ENCODE results near the gene EYS.
"Not testable (repeated sequence)": the region's sequence is repeated elsewhere in the genome, so short reads cannot be mapped to it uniquely, and the experiment has no call there.

The EYS gene

DNA sequence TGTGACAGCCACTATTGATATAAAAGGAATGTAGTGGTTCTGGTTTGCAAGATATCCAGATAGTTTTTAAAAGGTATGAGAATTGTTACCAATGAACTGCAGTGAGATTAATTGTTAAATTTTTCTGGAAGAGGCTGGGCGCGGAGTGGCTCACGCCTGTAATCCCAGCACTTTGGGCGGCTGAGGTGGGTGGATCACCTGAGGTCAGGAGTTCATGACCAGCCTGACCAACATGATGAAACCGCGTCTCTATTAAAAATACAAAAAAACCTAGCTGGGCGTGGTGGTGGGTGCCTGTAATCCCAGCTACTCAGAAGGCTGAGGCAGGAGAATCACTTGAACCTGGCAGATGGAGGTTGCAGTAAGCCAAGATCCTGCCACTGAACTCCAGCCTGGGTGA, 1906.6 kb downstream of the EYS start:
- not testable (repeated sequence) for DNase-seq

DNA sequence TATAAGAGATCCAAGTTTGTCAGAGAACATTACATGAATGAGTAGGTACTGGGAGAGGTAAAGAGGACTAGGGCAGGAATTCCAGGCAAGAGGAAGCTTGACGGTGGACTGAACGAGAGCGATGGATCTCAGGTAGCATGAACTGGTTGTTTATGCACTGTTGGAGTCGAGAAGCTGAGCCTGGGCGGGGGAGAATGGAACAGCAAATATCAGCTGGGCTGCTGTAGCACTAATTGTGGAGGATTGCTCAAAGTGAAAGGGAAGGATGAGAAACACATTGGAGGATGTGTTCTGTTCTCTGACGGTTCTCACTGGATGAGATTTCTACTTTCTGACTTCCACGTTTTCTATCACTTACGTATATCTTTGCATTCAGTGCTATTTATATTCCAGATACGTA, 1907.2 kb downstream of the EYS start:
- no peak for DNase-seq

DNA sequence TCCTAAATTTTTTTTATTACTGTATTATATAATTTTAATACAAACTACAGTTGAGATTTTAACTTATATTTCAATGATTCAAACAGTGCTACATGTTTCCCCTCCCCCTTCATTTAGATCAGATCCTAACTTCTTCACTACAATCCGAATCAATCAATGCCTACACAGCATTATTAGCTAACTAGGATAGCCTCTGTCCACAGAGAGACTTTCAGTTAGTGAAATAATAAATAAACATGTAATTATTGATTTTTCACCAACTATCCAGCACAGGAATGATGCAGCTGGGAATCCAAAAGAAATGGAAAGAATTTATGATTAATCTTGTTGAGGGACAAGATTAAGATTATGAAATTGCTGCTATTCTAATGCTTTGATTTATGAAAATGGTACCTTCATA, 1907.7 kb downstream of the EYS start:
- no peak for DNase-seq

DNA sequence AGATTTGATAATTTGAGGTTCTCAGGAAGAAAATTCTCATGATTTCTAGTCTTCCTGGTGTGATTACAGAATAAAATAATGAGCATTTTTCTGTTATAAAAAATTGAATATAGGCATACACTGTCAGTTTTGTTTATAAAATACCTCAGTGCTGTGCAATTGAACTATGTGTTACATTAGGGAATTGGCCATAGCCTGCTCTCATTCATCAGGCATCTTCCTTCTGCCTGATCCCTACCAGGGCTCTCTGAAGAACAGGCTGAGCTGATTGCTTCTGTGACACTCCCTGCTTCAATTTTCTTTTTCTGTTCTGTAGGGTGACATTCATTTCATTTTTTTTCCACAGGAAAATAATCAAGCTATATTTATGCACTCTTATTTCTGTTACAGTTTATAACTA, 1908.6 kb downstream of the EYS start:
- DNase-seq = no peak

DNA sequence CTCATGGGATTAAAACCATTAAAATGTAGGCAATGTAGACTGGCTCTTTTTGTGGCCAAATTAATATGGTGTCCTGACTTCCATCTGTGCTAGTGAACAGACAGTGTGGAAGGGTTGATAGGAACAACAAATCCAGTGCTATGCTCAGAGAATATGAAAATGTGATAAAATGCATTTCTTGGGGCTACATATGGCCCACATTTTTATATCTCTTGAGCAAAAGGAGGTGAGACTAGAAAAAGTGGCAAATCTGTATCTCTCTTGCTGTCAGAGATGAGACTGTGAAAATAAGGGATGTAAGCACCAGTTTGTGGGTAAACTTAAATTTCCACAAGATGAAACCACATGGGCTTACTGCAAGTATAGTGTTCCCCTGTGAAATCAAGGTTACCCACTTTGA, 1909.3 kb downstream of the EYS start:
- DNase-seq = no peak

DNA sequence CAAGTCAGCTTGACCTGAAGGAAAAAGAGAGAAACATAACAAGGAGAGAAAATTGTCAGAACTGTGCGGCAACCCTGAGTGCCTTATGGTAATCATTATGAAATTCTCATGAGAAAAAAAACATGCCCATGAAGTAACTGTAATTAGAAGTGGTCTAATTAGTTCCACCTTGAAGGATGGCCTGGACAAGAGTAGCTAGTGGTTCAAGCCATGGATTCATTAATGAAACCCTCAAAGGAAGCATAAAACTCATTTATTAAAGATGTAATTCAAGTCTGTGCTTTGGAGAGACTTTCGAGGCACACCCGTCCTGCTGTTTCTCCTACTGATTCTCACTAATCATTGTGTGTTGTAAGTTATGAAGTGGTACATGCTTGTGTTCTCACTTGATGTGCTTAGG, 1911.2 kb downstream of the EYS start:
- DNase-seq = no peak

DNA sequence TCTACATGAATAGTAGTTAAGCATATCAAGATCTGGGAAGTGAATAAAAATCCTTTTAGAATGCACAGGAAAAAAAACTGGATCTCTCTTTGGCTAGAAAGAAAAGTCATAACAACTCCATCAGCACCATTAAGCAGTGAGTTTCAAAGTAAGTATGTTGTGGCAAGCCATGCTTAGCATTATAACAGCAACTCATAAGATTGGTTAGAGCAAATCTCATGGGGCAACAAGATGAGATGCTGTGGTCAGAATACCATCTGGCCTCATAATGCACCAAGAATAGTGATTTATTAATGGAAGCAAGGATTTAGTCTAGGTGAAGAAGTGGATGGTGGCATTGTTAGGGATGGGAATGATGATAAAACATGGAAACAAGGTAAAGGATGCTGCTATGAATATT, 1912.0 kb downstream of the EYS start:
- DNase-seq = no peak

DNA sequence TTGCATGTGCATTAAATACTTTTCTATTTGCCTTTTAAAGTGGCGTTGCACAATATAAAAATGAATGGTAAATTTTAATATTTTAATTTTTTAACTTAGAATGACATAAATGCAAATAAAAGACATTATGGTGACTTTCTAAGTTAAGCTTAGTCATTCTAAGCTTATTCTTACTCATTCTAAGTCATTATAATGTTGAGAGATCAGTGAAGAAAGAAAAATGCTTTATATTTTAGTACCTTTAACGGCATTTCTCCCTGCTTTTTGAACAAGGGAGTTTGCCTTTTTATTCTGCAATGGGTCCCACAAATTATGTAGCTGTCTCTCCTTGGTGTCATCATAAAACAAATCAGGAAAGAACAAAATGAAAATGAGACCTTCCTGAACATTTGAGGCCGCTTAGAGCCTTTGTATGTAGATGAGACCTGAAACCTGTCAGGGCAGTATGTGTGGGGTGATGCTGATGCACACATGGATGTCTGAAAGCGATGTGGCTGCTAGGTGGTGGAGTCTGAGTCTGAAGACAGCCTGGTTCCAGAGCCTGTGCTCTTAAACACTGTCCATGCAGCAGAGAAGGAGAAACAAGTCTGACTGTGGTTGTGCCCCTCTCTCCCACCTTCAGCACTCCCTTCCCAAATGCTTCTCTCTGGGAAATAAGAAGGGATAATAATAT, 1913.4 kb downstream of the EYS start:
- DNase-seq = no peak

DNA sequence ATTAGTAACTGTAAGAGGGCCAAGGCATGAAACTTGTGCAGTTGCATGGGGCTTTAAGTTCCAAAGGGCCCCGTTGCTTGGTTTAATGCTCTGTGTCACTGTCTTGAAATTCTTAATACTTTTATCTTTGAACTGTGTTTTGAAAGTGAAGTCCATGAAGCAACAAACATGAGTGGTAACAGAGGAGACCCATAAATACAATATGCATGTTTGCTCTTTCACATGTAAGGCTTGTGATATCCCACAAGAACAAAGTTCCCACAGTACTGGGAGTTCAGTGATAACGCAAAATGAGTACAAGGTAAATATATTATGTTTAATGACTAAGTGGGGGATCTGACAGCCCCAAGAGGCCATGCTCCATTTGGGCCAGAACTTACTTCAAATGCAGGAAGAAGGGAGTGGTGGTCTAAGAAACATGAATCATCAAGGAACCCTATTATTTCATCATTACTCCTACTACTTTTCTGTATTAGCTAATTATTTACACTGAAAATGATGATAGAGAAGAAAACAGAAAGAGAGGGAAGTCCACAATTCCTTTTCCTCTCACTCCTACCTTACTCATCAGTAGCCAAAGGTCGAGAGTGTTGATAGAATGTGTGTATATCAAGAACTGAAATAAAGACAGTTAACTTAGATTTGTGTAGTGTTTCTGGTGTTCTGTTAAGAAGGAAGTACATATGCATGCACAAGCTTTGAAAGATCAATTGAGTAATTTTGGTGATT, 1914.1 kb downstream of the EYS start:
- no peak for DNase-seq

DNA sequence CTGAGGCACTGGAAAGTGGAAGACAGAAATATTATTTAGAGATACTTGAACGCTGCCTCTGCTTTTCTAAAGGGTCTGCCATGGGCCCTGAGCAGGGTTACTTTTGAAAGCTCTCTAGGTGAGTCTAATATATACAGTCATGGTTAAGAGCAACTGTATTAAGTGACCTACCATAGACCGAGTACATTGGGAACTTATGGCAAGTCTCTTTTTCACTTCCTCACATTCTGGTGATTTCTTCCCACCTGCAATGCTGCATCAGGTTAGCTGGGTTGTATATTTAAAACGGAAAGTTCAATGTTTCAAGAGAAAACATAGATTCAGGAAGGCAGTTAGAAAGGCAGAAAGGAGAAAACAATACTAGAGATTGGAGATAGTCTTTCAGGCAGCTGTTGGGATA, 1916.7 kb downstream of the EYS start:
- no peak for DNase-seq

DNA sequence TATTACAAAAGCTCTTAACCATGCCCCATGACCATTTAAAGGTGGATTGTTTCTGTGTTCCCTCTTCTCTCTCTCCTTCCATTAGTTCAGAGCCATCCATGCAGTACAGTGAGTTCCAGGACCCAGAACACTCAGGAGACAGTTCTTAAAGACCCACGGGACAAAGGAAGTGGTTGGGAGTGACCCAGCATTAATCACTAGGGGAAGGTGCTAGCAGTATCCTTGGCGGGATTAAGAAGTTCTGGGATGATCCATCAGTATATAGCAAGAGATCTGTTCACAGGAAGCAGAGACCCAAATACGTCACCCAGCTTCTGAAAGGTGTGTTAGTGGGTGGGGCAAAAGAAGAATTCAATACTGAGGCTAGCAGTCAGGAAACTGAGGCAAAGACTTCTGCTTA, 1917.3 kb downstream of the EYS start:
- no peak for DNase-seq

DNA sequence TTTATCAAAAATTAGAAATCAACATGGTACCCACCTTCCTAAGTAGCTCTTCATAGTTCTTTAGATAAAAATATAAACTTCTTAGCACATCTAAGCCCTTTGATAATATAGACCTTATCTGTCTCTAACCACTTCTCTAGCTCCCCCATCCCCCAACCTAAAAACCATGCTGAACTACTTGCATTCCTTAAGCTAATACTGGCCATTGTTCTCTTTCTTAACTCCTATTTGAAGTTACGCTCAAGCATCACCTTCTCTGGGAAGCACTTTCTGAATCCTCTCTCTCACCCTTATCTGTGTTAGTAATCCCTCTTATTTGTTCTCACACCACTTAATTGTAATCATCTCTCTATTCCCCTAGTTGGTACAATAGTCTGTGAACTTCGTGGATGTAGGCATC, 1918.5 kb downstream of the EYS start:
- DNase-seq = no peak

DNA sequence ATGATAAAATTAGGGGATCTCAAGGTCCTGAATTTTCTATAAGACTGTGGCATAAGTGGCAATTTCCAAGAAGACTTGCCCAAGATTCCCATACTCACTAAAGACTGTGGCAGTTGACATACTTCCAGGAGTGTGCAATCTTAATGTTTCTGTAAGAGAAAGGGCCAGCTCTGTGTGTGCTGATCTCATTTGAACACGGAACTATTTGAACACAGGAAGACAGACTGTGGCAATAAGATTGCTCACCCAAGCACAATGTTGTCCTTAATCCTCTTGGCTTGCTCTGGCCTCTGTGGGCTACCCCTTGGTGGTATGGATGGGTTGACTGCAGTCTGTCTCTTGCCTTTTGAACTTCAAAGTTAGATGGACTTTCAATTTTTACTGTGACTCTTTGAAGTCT, 1920.0 kb downstream of the EYS start:
- DNase-seq = no peak

DNA sequence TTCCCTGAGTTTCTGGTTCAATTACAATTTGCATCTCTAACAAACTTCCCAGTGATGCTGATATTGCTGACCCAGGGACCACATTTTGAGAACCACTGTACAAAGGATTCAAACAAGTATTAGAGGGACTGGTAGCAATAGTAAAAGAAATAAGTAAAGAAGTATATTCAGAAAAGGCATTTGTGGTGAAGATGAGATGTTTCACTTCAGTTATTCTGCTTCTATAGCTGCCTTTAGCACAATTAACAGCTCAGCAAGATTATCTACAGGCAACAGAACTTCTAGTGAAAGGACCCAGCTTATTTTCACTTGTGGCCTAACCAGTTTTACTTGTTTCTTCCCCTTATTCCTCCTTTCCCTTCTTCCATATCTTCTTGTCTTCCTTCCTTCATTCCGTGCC, 1922.0 kb downstream of the EYS start:
- DNase-seq = no peak

DNA sequence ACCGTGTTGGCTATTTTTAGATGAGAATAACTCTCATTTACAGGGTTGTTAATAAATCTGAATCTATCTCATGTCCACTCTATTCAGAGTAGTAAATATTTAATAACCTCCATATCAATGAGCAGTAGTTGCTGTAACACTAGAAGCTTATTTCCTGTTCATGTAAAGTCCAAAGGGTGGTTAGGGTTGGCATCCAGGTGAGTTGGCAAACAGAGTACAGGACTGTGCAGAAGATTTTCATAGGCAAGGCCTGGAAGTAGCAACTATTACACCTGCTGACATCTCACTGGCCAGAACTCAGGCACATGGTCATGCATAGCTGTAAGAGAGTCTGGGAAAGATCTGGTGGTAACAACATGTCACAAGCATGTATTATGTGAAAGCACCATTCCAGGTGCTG, 1923.9 kb downstream of the EYS start:
- DNase-seq = no peak

DNA sequence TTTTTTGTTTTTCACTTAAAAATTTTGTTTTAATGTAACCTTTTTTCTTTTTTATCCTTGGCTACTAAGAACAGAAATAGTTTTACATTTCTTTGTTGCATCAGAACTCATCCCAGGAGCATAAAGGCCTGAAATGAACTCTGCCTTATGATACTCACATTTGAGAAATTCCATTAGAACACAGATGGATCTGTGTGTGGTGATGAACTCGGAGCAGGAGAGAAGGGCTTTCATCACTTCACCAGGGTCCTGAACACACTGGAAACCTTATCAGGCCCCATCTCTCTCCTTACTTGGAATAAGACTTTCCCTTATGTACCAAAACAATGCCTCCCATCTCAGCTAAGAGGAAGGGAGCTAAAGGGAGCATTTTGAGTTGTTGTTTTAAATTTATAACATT, 1932.1 kb downstream of the EYS start:
- no peak for DNase-seq

DNA sequence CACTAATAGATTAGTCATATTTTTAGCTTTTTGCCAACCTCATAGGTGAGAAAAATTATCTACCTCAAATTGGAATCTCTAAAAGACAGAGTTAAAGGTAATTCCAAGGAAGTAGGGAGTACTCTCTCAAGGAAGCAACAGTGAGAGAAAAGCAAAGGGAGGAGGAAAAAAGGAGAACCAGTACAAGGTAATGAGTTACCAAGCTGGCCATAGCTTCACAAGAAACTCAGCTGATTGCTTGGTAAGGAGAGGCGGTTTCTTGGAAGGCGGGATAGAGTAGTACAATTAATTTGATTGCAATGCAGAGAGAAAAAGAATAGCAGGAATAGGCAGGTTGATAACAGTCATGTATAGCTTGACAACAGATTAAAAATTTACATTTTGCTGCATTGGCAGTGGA, 1933.8 kb downstream of the EYS start:
- no peak for DNase-seq

DNA sequence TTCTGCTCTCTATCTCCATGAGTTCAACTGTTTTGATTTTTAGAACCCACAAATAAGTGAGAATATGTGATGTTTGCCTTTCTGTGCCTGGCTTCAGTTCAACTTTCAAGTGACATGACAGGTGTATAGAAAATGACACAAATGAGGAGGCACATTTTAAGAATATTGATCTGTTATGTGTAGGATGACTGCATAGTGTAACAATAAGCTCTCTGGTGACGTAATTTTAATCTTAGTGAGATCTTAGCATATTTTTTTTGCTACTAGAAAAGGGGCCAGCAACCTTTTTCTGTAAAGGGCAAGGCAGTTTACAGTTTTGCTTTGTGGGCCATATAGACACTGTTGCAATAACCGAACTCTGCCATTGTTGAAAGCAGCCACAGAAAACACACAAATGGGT, 1941.2 kb downstream of the EYS start:
- DNase-seq = no peak

DNA sequence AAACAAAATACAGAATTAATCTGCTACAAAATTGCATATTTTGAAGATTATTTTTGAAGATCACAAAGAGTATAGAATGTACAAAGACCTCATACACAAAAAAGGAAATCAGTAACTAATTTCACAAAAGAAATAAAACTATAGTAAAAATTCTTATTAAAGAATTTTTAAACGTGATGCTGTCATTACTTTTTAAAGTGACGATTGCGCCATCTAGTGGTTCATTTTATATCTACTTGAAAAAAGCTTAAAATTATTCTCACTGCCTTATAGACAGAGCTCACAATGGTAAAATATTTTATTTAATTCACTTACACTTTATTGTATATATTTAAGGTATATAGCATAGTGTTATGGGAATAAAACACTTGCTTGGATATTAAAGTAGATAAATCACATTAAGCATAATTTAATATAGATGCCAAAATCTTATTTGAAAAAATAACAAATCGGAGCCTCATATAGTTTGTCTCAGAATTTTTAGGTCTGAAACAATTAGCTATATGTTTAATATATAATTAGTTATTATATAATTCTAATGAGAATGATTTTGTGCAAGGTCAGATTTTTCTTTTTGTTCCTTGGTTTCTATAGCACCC, 1942.6 kb downstream of the EYS start:
- DNase-seq = peak; percentile 63

DNA sequence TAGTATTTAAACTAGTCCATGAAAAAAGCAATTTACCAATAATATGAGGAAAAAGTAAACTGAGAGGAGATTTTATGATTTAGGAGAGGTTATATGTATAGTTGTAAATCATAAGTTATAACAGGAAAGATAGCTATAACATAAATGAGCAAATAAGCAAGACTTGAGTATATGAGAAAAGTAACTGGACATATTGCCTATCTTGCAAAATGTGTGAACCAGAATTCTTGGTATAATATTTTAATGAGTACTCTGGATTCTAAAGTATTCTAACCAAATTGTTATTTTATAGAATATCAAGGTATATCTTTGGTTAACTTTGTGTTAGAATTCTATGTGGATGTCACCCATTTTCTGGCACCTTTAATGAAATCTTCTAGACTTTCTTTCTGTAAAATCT, 1946.8 kb downstream of the EYS start:
- DNase-seq = no peak

DNA sequence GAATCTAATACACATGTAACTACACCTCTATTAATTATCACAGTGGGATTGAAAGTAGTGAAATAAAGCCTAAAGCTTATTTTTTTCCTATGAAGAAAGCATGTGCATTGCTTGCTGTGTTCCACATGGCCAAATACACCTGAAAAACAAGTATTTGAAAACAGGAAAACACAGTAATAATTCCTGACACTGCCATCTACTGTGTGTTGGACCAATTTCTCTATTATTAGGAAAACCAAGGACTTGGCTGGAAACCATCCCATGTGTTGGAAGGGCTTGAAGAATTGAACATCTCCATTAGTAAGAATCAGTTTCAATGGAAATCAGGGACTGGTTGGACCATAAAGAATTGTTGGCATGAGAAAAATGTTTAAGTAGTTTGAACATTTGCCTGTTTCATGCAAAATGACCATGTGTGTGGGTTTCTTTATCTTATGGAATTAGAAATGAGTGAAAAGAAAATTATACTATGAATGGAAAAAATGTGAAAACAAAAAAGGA, 1947.4 kb downstream of the EYS start:
- no peak for DNase-seq

DNA sequence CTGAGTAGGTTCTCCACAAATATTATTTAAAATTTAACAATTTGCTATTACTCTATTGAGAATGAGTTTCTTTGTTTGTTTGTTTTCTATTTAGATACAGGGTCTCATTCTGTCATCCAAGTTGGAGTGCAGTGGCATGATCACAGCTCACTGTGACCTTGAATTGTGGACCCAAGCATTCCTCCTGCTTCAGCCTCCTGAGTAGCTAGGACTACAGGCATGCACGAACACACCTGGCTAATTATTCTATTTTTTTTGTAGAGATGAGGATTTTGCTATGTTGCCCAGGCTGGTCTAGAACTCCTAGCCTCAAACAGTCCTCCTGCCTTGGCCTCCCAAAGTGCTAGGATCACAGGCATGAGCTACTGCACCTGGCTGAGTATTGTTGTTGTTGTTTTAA, 1949.2 kb downstream of the EYS start:
- no peak for DNase-seq

DNA sequence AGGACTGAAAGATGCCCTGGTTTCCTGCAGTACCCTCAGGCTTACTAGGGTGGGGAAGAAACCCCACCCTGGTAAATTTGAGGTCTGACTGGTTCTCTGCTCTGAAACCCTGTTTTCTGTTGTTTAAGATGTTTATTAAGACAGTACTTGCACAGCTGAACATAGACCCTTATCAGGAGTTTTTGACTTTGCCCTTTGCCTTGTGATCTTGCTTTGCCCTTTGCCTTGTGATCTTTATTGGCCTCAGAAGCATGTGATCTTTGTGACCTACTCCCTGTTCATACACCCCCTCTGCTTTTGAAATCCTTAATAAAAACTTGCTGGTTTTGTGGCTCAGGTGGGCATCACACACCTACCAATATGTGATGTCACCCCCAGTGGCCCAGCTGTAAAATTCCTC, 1949.8 kb downstream of the EYS start:
- not testable (repeated sequence) for DNase-seq

DNA sequence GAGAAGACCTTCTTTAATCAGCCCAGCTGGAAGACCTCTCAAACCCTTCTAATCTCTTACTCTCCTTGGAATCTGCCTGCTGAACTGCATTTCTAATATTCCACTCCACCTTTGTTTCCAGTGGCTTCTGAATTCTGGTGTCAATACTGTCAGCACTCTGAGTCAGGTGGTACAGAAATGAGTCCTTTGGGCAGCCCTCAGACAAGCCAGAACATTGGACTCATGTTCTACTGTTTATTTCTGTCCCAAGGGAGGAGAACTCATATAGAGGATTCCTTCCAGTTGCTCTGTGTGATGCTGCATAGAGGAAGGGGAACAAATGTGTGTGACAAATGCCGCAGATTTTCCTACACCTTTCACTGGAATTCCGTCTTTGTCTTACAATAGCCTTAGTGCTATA, 1956.6 kb downstream of the EYS start:
- DNase-seq = no peak

Data from CD4-positive, alpha-beta T cell treated with Interleukin-12 subunit alpha and Interleukin-12 subunit beta, for 1 hour (primary cell).